Type B pancreatic cell (in vitro differentiated cells): ENCODE measurements around the gene TMEM8B. TPM values are rescaled to one million over a fixed set of nuclear protein-coding genes. Genes with fewer than 3 reads are reported as not detected.

Source experiments
- DNase-seq: peaks from one replicate; pipeline ENCODE4 v3.0.0; 2021; ENCODE audit warnings: mixed read lengths; ENCODE audit not compliant: unreplicated experiment; ENCODE audit errors: extremely low spot score
- H3K27ac Mint-ChIP-seq: 2 replicates; pipeline ENCODE4 v1.8.0; 2021; ENCODE audit warnings: mild to moderate bottlenecking, mixed read lengths
- H3K27me3 Mint-ChIP-seq: 2 replicates; pipeline ENCODE4 v1.8.0; 2021; ENCODE audit warnings: mixed read lengths
- H3K36me3 Mint-ChIP-seq: 2 replicates; pipeline ENCODE4 v1.8.0; 2021; ENCODE audit warnings: mixed read lengths
- H3K4me1 Mint-ChIP-seq: one replicate; pipeline ENCODE4 v1.8.0; 2021; ENCODE audit warnings: mixed read lengths; ENCODE audit not compliant: unreplicated experiment
- H3K4me3 Mint-ChIP-seq: 2 replicates; pipeline ENCODE4 v1.8.0; 2021; ENCODE audit warnings: mild to moderate bottlenecking, mixed read lengths
- H3K9me3 Mint-ChIP-seq: 2 replicates; pipeline ENCODE4 v1.8.0; 2021; ENCODE audit warnings: mixed read lengths
- CTCF ChIP-seq: fragments of 200-600 bp; sonication (generic); conservative IDR thresholded peaks from 2 replicates; pipeline ENCODE4 v1.5.0; 2021; ENCODE audit warnings: antibody characterized with exemption, mild to moderate bottlenecking
- total RNA-seq: library from RNA; stranded (reverse); gene quantifications from 2 replicates; pipeline ENCODE4 v1.2.1, GENCODE V29; 2021; ENCODE audit warnings: low replicate concordance

TMEM8B gene
- total RNA-seq, 1 donor from 2014 or later, result 27.2 TPM

DNA sequence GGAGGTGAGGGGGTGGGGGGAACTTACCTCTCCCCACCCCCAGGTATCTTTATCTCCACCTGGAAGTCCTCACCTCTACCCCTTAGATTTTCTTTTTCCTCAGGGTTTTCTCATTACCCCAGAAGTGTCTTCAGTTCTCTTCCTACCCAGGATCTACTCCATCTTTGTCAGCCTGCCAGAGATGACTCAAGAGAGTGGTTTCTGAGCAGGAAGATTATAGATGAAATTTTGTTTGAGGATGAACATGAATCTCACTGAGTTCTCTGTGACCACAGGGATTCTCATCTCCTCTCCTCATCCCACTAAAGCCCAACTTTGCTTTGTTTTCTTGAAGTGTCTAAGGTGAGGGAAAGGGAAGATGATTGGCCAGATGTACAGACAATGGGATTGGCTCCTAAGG, 9.0 kb upstream of the TMEM8B start:
- Mint-ChIP-seq H3K36me3 (no peaks in the 10 kb centered on the region), H3K4me1 (peaks cover 10% of the 10 kb centered on the region), H3K9me3 (peaks cover 3% of the 10 kb centered on the region), H3K27ac (no peak overlapping the region), H3K4me3 (no peak overlapping the region), H3K27me3 (no peaks in the 10 kb centered on the region)
- no peak for DNase-seq
- TF ChIP-seq CTCF, result no peak

GRCh38 chr9:35822926-35823325, 6.1 kb upstream of the TMEM8B start:
- H3K9me3 Mint-ChIP-seq, result no peaks in the 10 kb centered on the region
- no peak overlapping the region for H3K27ac Mint-ChIP-seq
- no peaks in the 10 kb centered on the region for H3K27me3 Mint-ChIP-seq
- no peak for TF ChIP-seq CTCF
- no peak for DNase-seq
- peaks cover 5% of the 10 kb centered on the region for H3K4me1 Mint-ChIP-seq
- no peaks in the 10 kb centered on the region for H3K36me3 Mint-ChIP-seq
- H3K4me3 Mint-ChIP-seq, result no peak overlapping the region

DNA sequence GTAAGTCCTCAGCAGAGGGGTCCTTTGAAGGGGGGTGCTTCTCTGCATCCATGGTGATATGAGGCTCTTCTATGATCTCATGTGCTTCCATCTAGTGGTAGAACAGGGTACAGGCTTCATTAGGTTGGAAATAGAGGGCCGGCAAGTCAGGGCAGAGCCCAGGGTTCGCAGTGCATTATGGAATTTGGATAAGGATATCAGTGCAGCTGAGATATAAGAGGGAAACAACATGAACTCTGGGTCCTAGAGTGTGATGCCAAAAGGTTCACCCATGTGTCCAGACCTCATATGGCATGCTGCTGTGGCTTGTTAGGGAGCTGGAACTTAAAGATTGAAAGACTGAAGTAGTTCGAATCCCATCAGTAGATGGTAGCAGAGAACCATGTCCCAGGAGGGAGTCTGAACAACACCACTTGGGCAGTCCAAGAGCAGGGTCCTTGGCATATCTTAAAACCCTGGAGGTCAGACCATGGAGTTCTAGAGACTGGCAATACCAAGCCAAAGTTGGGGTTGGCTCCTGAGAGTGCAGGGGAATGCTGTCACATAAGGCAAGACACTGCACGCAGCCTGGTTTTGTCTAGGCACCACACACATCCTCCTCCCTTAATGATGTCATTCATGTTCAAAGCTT, 2.8 kb upstream of the TMEM8B start:
- no peak for DNase-seq
- peak; percentile 74 for TF ChIP-seq CTCF
- H3K9me3 Mint-ChIP-seq, result no peaks in the 10 kb centered on the region
- peak overlapping the region; percentile 74 for H3K4me3 Mint-ChIP-seq
- peak overlapping the region; percentile 1 for H3K27ac Mint-ChIP-seq
- H3K36me3 Mint-ChIP-seq, result no peaks in the 10 kb centered on the region
- peaks cover 30% of the 10 kb centered on the region for H3K4me1 Mint-ChIP-seq
- H3K27me3 Mint-ChIP-seq, result no peaks in the 10 kb centered on the region

DNA sequence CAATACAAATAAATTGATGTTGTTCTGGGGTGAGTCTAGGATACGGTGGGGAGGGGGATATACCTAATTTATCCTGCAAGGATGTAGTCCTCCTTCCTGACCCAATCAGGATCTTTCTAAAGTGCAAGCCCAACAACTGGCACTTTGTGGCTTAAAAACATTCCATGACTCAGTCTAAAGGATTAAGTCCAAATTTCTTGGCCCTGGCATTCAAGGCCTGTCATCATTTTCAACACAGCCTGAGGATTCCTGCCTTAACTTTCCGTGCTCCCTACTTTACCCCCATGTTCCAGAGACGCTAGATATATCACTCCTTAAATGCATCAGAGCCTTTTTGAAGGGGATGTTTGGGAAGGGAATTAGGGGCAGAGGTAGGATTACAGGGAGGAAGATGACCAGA, 1.5 kb upstream of the TMEM8B start:
- Mint-ChIP-seq H3K4me1 (peaks cover 40% of the 10 kb centered on the region), H3K27ac (no peak overlapping the region), H3K4me3 (peak overlapping the region; percentile 28), H3K9me3 (no peaks in the 10 kb centered on the region), H3K27me3 (no peaks in the 10 kb centered on the region), H3K36me3 (no peaks in the 10 kb centered on the region)
- TF ChIP-seq CTCF, result no peak
- DNase-seq, result no peak

GRCh38 chr9:35828716-35829083, 328 bp upstream of the TMEM8B start, which contains the start of gene FAM221B:
Gene FAM221B (minus strand): TSS chr9:35828732. CDS start chr9:35826161, 2,571 bp downstream.
- Mint-ChIP-seq H3K27me3 (no peaks in the 10 kb centered on the region), H3K4me1 (peaks cover 52% of the 10 kb centered on the region), H3K9me3 (no peaks in the 10 kb centered on the region), H3K27ac (peak within 1 kb of the TSS; percentile 96), H3K36me3 (no peaks in the 10 kb centered on the region), H3K4me3 (peak within 1 kb of the TSS; percentile 97)
- TF ChIP-seq CTCF, result no peak
- no peak for DNase-seq

DNA sequence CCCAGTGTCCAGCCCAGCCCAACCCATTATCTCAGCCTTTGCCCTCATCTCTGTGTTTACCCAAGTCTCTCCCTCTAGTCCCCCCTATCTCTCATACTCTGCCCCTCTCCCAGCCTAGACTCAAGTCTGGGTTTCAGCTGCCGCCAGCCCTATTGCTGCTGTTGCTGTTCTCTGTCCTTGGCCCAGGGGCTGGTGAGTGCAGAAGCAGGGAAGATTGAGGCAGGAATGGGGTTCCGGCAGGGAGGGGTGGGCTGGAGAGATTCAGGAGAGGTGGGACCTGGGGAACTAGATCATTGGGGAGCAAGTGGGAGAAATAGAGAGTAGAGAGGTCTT, 702 bp downstream of the TMEM8B start:
- DNase-seq, result no peak
- Mint-ChIP-seq H3K27ac (peak overlapping the region; percentile 55), H3K27me3 (no peaks in the 10 kb centered on the region), H3K4me3 (peak overlapping the region; percentile 92), H3K9me3 (no peaks in the 10 kb centered on the region), H3K4me1 (peaks cover 59% of the 10 kb centered on the region), H3K36me3 (no peaks in the 10 kb centered on the region)
- no peak for TF ChIP-seq CTCF
